Trophoblast cell (in vitro differentiated cells and primary cell): ENCODE results near the gene ENPP3.

Experiments
- DNase-seq, 2 donors: peaks; one replicate each; pipeline ENCODE4 v3.0.0-alpha.2; 2016
- H2AFZ ChIP-seq: 2 replicates; pipeline ENCODE4 v1.6.1; 2013; ENCODE audit warnings: low read length, moderate library complexity, mild to moderate bottlenecking; ENCODE audit not compliant: insufficient read depth, poor library complexity
- H2AK5ac ChIP-seq: 2 replicates; pipeline ENCODE4 v1.6.1; 2013; ENCODE audit warnings: mild to moderate bottlenecking, low read length
- H2BK120ac ChIP-seq: 2 replicates; pipeline ENCODE4 v1.6.1; 2013; ENCODE audit warnings: low read length, mild to moderate bottlenecking, moderate library complexity; ENCODE audit not compliant: insufficient read depth, poor library complexity
- H2BK12ac ChIP-seq: 2 replicates; pipeline ENCODE4 v1.6.1; 2013; ENCODE audit warnings: mild to moderate bottlenecking, low read length, moderate library complexity
- H2BK5ac ChIP-seq: 2 replicates; pipeline ENCODE4 v1.6.1; 2013; ENCODE audit warnings: low read length, low read depth, moderate library complexity, mild to moderate bottlenecking; ENCODE audit not compliant: poor library complexity
- H3K14ac ChIP-seq: 2 replicates; pipeline ENCODE4 v1.6.1; 2013; ENCODE audit warnings: mild to moderate bottlenecking, low read length
- H3K18ac ChIP-seq: 2 replicates; pipeline ENCODE4 v1.6.1; 2013; ENCODE audit warnings: mild to moderate bottlenecking, low read length
- H3K23ac ChIP-seq: 2 replicates; pipeline ENCODE4 v1.6.1; 2013; ENCODE audit warnings: low read length
- H3K27ac ChIP-seq: 2 replicates; pipeline ENCODE4 v1.5.1; 2013; ENCODE audit warnings: low read depth, mild to moderate bottlenecking, inconsistent platforms, low read length, moderate library complexity
- H3K27me3 ChIP-seq: 2 replicates; pipeline ENCODE4 v1.6.1; 2013; ENCODE audit warnings: inconsistent platforms, mild to moderate bottlenecking, low read length, moderate library complexity; ENCODE audit not compliant: insufficient read depth
- H3K36me3 ChIP-seq, 2 experiments: 1 replicate in 1 of 2; 2 replicates in 1 of 2; pipeline ENCODE4 v1.6.1; 2013; ENCODE audit warnings: low read length in 2 of 2, mild to moderate bottlenecking in 2 of 2, moderate library complexity in 1 of 2; ENCODE audit not compliant: insufficient read depth in 2 of 2, control insufficient read depth in 1 of 2
- H3K4ac ChIP-seq: 2 replicates; pipeline ENCODE4 v1.6.1; 2013; ENCODE audit warnings: low read depth, mild to moderate bottlenecking, low read length, moderate library complexity
- H3K4me1 ChIP-seq, 2 experiments: 1 replicate in 1 of 2; 2 replicates in 1 of 2; pipeline ENCODE4 v1.6.1; 2013; ENCODE audit warnings: low read length in 2 of 2, mild to moderate bottlenecking in 2 of 2, moderate library complexity in 1 of 2; ENCODE audit not compliant: insufficient read depth in 2 of 2, control insufficient read depth in 1 of 2
- H3K4me2 ChIP-seq: 2 replicates; pipeline ENCODE4 v1.6.1; 2013; ENCODE audit warnings: inconsistent platforms, mild to moderate bottlenecking, low read length, moderate library complexity
- H3K4me3 ChIP-seq: 2 replicates; pipeline ENCODE4 v1.5.1; 2013; ENCODE audit warnings: mild to moderate bottlenecking, low read depth, low read length, inconsistent platforms
- H3K79me1 ChIP-seq: one replicate; pipeline ENCODE4 v1.6.1; 2013; ENCODE audit warnings: low read length
- H3K79me2 ChIP-seq: 2 replicates; pipeline ENCODE4 v1.6.1; 2013; ENCODE audit warnings: low read length, mild to moderate bottlenecking; ENCODE audit not compliant: control insufficient read depth, insufficient read depth, poor library complexity
- H3K9ac ChIP-seq: 2 replicates; pipeline ENCODE4 v1.6.1; 2013; ENCODE audit warnings: mild to moderate bottlenecking, low read length
- H3K9me3 ChIP-seq: 2 replicates; pipeline ENCODE4 v1.6.1; 2013; ENCODE audit warnings: low read depth, mild to moderate bottlenecking, control low read depth, inconsistent platforms, low read length; ENCODE audit not compliant: insufficient read depth
- H4K12ac ChIP-seq: 2 replicates; pipeline ENCODE4 v1.6.1; 2013; ENCODE audit warnings: low read depth, mild to moderate bottlenecking, low read length, moderate library complexity
- H4K8ac ChIP-seq: 2 replicates; pipeline ENCODE4 v1.6.1; 2013; ENCODE audit warnings: low read depth, mild to moderate bottlenecking, low read length, moderate library complexity
- H4K91ac ChIP-seq: one replicate; pipeline ENCODE4 v1.6.1; 2013; ENCODE audit warnings: low read depth, mild to moderate bottlenecking, low read length, moderate library complexity
- WGBS: extraction: QIAGEN DNeasy Blood & Tissue Kit; methylation state at CpG from one replicate; pipeline ENCODE4 v1.1.7; 2013; ENCODE audit warnings: missing lambda C conversion rate; ENCODE audit not compliant: insufficient read length, insufficient coverage; ENCODE audit errors: extremely low coverage; 5-methylcytosine and 5-hydroxymethylcytosine counted together

ENPP3 gene

DNA sequence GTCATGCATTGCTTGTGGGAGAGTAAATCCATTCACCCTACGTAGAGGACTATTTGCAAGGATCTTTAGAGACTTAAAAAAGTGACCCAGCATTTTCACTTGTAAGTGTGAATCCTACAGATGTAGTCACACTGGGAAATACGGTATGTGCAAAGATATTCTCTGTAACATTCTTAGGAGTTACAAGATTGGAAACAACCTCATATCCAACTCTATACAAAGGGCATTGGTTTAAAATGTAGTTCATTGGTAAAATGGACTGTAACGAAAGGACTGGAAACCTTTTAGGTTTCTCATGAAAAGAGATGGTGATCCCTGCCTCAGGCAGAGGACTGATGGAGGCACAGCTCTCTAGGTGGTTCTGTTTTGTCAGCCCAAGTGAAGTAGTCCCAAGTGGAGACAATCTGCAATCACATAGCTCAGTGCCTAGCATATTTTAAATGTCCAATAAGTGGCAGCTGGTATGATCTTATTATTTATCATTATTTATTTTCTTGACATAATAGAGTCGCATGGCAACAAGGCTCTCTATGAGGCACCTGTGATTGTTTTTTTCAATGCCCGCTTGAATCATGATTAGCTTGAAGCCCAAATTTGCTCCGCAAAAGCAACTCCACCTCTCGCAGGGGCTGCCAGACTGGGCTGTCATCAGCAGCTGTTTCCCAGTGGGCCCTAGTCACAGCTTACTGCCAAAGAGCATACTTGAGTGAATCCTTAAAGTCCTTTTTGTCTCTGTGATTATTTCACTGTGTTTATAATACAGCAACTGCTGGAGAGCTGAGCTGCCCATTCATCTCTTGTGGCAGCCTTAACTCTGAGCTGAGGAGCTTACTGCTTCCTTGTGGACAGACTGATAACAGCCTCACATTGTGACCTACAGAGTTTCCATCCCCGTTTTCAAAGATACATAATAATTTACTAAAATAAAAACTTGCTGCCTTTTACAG is 150.9 kb downstream of the ENPP3 start:
- H3K23ac ChIP-seq, result no peak overlapping the region
- H3K36me3 ChIP-seq, result no peaks in the 10 kb centered on the region
- H3K4me1 ChIP-seq, result no peaks in the 10 kb centered on the region
- no peak overlapping the region for H2BK12ac ChIP-seq
- H3K27ac ChIP-seq, result no peak overlapping the region
- no peaks in the 10 kb centered on the region for H3K79me1 ChIP-seq
- H4K91ac ChIP-seq, result no peak overlapping the region
- H3K79me2 ChIP-seq, result no peaks in the 10 kb centered on the region
- no CpG with 5 or more reads among the region's 8 CpGs for WGBS
- H3K4me2 ChIP-seq, result no peak overlapping the region
- H3K14ac ChIP-seq, result no peak overlapping the region
- no peak overlapping the region for H4K12ac ChIP-seq
- no peaks in the 10 kb centered on the region for H3K27me3 ChIP-seq
- no peak overlapping the region for H2BK120ac ChIP-seq
- no peak overlapping the region for H2AFZ ChIP-seq
- no peak overlapping the region for H3K4ac ChIP-seq
- H3K18ac ChIP-seq, result no peak overlapping the region
- H3K4me3 ChIP-seq, result no peak overlapping the region
- H2AK5ac ChIP-seq, result no peak overlapping the region
- no peak for DNase-seq
- H3K9ac ChIP-seq, result no peak overlapping the region
- H2BK5ac ChIP-seq, result no peak overlapping the region
- no peak overlapping the region for H4K8ac ChIP-seq
- H3K9me3 ChIP-seq, result no peaks in the 10 kb centered on the region

DNA sequence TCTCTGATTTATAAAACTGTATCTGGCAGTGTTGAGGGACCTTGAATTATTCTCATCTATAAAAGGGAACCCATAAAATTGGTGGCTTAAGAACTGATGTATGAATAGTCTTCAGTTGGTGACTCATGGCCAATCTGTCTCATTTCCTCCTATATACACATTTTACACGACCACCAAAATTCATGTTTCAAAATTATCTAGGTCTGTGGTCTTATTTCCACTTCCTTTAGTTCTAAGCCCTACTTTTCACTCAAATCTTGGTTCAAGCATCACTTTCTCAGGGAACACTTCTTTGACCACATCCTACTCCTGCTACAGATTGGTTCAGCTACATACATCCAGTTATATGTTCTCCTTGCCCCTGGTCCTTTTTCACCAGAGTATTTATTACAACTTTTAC is 152.1 kb downstream of the ENPP3 start:
- H3K27me3 ChIP-seq, result no peaks in the 10 kb centered on the region
- no peaks in the 10 kb centered on the region for H3K36me3 ChIP-seq
- H3K18ac ChIP-seq, result no peak overlapping the region
- no peak overlapping the region for H3K27ac ChIP-seq
- H4K12ac ChIP-seq, result no peak overlapping the region
- H4K8ac ChIP-seq, result no peak overlapping the region
- H3K14ac ChIP-seq, result no peak overlapping the region
- no peak overlapping the region for H3K4me3 ChIP-seq
- H3K4me1 ChIP-seq, result no peaks in the 10 kb centered on the region
- WGBS, result no CpG with 5 or more reads among the region's 1 CpG
- no peak overlapping the region for H2BK12ac ChIP-seq
- H3K9me3 ChIP-seq, result no peaks in the 10 kb centered on the region
- no peak overlapping the region for H2AK5ac ChIP-seq
- H3K9ac ChIP-seq, result no peak overlapping the region
- no peaks in the 10 kb centered on the region for H3K79me1 ChIP-seq
- no peak for DNase-seq
- H4K91ac ChIP-seq, result no peak overlapping the region
- no peak overlapping the region for H3K23ac ChIP-seq
- H3K4ac ChIP-seq, result no peak overlapping the region
- H3K79me2 ChIP-seq, result no peaks in the 10 kb centered on the region
- H2AFZ ChIP-seq, result no peak overlapping the region
- no peak overlapping the region for H2BK120ac ChIP-seq
- H2BK5ac ChIP-seq, result no peak overlapping the region
- no peak overlapping the region for H3K4me2 ChIP-seq

DNA sequence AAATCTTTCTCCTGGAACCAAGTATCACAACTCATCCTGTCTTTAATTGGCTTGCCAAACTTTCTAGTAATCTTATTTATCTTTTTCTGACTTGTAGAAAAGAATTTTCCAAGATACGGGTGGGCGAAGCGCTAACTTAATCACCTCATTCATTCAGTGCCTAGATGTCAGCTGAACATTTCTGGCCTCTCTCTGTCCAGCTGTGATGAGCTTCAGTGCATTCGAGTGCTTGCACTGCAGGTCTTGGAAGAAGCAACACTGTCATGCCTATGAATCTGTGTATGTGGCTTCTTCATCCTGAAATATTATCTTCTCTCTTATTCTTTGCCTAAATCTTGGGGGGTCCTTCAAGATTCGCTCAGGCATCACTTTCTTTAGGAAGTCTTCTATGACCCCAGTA is 154.4 kb downstream of the ENPP3 start:
- no peaks in the 10 kb centered on the region for H3K4me1 ChIP-seq
- H2AFZ ChIP-seq, result no peak overlapping the region
- H3K36me3 ChIP-seq, result no peaks in the 10 kb centered on the region
- no peak for DNase-seq
- no peak overlapping the region for H2BK5ac ChIP-seq
- H4K91ac ChIP-seq, result no peak overlapping the region
- no CpG with 5 or more reads among the region's 5 CpGs for WGBS
- H4K12ac ChIP-seq, result no peak overlapping the region
- H3K18ac ChIP-seq, result no peak overlapping the region
- no peak overlapping the region for H2AK5ac ChIP-seq
- H3K79me1 ChIP-seq, result no peaks in the 10 kb centered on the region
- H4K8ac ChIP-seq, result no peak overlapping the region
- no peak overlapping the region for H3K14ac ChIP-seq
- no peaks in the 10 kb centered on the region for H3K27me3 ChIP-seq
- no peak overlapping the region for H3K4ac ChIP-seq
- no peak overlapping the region for H3K9ac ChIP-seq
- no peaks in the 10 kb centered on the region for H3K79me2 ChIP-seq
- H3K9me3 ChIP-seq, result no peaks in the 10 kb centered on the region
- H3K23ac ChIP-seq, result no peak overlapping the region
- H3K4me3 ChIP-seq, result no peak overlapping the region
- no peak overlapping the region for H3K27ac ChIP-seq
- H2BK120ac ChIP-seq, result no peak overlapping the region
- no peak overlapping the region for H2BK12ac ChIP-seq
- H3K4me2 ChIP-seq, result no peak overlapping the region

DNA sequence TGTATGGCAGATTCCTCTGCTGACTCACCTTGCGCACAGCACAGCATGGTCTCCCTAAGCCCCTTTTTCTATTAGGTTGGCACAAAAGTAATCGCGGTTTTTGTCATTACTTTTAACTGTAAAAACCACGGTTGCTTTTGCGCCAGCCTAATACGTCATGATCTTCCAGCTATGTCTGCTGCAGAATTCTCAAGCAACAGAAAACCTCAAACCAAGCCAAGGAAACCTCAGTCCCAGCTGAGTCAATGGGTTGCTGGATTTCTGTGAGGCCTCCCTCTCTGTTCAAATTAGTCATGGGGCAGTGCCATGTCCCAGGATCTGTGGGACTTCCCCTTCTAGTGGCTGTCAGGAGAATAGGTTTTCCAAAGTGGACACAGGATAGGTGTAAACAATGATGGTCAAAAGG is 155.0 kb downstream of the ENPP3 start:
- no peak overlapping the region for H4K12ac ChIP-seq
- H3K4me3 ChIP-seq, result no peak overlapping the region
- H3K9ac ChIP-seq, result no peak overlapping the region
- H2AK5ac ChIP-seq, result no peak overlapping the region
- no peaks in the 10 kb centered on the region for H3K4me1 ChIP-seq
- H3K14ac ChIP-seq, result no peak overlapping the region
- no peaks in the 10 kb centered on the region for H3K36me3 ChIP-seq
- no peak overlapping the region for H3K4me2 ChIP-seq
- H3K4ac ChIP-seq, result no peak overlapping the region
- no peak overlapping the region for H3K18ac ChIP-seq
- no peak overlapping the region for H3K27ac ChIP-seq
- DNase-seq, result peak in 1 of 2 donors; percentile 17
- no peaks in the 10 kb centered on the region for H3K9me3 ChIP-seq
- H3K23ac ChIP-seq, result no peak overlapping the region
- no peak overlapping the region for H2BK5ac ChIP-seq
- no peak overlapping the region for H2BK12ac ChIP-seq
- no peaks in the 10 kb centered on the region for H3K79me1 ChIP-seq
- H4K91ac ChIP-seq, result no peak overlapping the region
- no peak overlapping the region for H2AFZ ChIP-seq
- H4K8ac ChIP-seq, result no peak overlapping the region
- H3K27me3 ChIP-seq, result no peaks in the 10 kb centered on the region
- H3K79me2 ChIP-seq, result no peaks in the 10 kb centered on the region
- WGBS, result no CpG with 5 or more reads among the region's 6 CpGs
- no peak overlapping the region for H2BK120ac ChIP-seq
